Breast epithelium (tissue), 4 donors: ENCODE data around the gene PPFIA3. TPM values are rescaled to one million over a fixed set of nuclear protein-coding genes. Genes with fewer than 3 reads are reported as not detected.

Experiments used
- DNase-seq, 2 donors: peaks; one replicate each; pipeline ENCODE4 v3.0.0-alpha.2; 2019; ENCODE audit warnings: low spot score in 2 of 2
- H3K27ac ChIP-seq, 2 donors: fragments of 200-600 bp; sonication (generic) in 1 of 2; one replicate each; pipeline ENCODE4 v1.5.1; 2016 to 2019; ENCODE audit warnings: mild to moderate bottlenecking in 1 of 2
- H3K27me3 ChIP-seq, 2 donors: fragments of 200-600 bp; sonication (generic) in 1 of 2; one replicate each; pipeline versions ENCODE4 v1.5.1 to v1.6.0; 2017 to 2019; ENCODE audit warnings: control low read depth in 1 of 2, mild to moderate bottlenecking in 1 of 2
- H3K36me3 ChIP-seq: fragments of 200-600 bp; one replicate; pipeline ENCODE4 v1.5.1; 2019
- H3K4me1 ChIP-seq, 2 donors: fragments of 200-600 bp; sonication (generic); one replicate each; pipeline ENCODE4 v1.5.1; 2016 to 2019; ENCODE audit warnings: control low read depth in 1 of 2
- H3K4me3 ChIP-seq, 3 donors: fragments of 200-600 bp; sonication (generic); 1 replicate in 2 of 3; 2 replicates in 1 of 3; pipeline ENCODE4 v1.5.1; 2016 to 2019; ENCODE audit warnings: mild to moderate bottlenecking in 3 of 3, moderate library complexity in 2 of 3
- H3K9me3 ChIP-seq, 2 donors: fragments of 200-600 bp; sonication (generic) in 1 of 2; one replicate each; pipeline ENCODE4 v1.5.1; 2016 to 2019; ENCODE audit warnings: control low read depth in 1 of 2
- CTCF ChIP-seq, 3 donors: fragments of 450-650 bp; IDR thresholded peaks; one replicate each; pipeline ENCODE4 v1.5.1; 2016 to 2017; ENCODE audit warnings: antibody characterized with exemption in 3 of 3, mild to moderate bottlenecking in 3 of 3, moderate library complexity in 3 of 3
- POLR2A ChIP-seq: fragments of 450-650 bp; IDR thresholded peaks from one replicate; pipeline ENCODE4 v1.6.1; 2016; ENCODE audit warnings: antibody characterized with exemption, mild to moderate bottlenecking, moderate library complexity
- POLR2AphosphoS5 ChIP-seq, 3 donors: sonication (generic); formaldehyde crosslinking; IDR thresholded peaks; one replicate each; pipeline ENCODE4 v1.6.1; 2017; ENCODE audit warnings: antibody characterized with exemption in 3 of 3
- intact Hi-C: fragments of 100-400 bp; cut with DNase I; formaldehyde crosslinking; loops from one replicate; pipeline ENCODE4 v1.15.1; 2023; ENCODE audit warnings: low total_unique reads
- total RNA-seq, 3 donors: library from RNA; depleted of rRNA; stranded (reverse); fragments of >200 nt; gene quantifications; one replicate each; pipeline ENCODE4 v1.1.0, GENCODE V29; 2016

The PPFIA3 gene
- total RNA-seq, 3 donors from 2014 or later = 3.4 to 6.2 (median 3.4) TPM

- H3K27me3 ChIP-seq = no peaks in the 10 kb centered on the region
- intact Hi-C loops = no loop called here
- TF ChIP-seq POLR2A (no peak), CTCF (IDR thresholded peaks at IDR 0.05) (no peak), POLR2AphosphoS5 (IDR thresholded peaks at IDR 0.05) (peak in 1 of 3 donors; percentile 10)
- no peaks in the 10 kb centered on the region for H3K9me3 ChIP-seq
- peak; percentile 76 to 88 for DNase-seq
- no peaks in the 10 kb centered on the region for H3K36me3 ChIP-seq
- H3K4me3 ChIP-seq = peak overlapping the region; percentile 68 to 81 (median 69)
- H3K27ac ChIP-seq = peak overlapping the region; percentile 60 to 91
- H3K4me1 ChIP-seq = peaks cover 7 to 16% of the 10 kb centered on the region in 2 donors
These were observed 31.0 kb downstream of the PPFIA3 start for GRCh38 chr19:49150106-49150943.

- Histone ChIP-seq H3K27ac (peak overlapping the region; percentile 60 to 91), H3K4me1 (peaks cover 7 to 11% of the 10 kb centered on the region in 2 donors), H3K27me3 (no peaks in the 10 kb centered on the region), H3K9me3 (no peaks in the 10 kb centered on the region), H3K36me3 (no peaks in the 10 kb centered on the region), H3K4me3 (peak overlapping the region; percentile 68 to 81 (median 69))
- intact Hi-C loops = no loop called here
- DNase-seq = no peak
- TF ChIP-seq CTCF (IDR thresholded peaks at IDR 0.05) = no peak
- no peak for TF ChIP-seq POLR2AphosphoS5 (IDR thresholded peaks at IDR 0.05)
- TF ChIP-seq POLR2A = no peak
These were observed 31.6 kb downstream of the PPFIA3 start for GRCh38 chr19:49150944-49151243.

- H3K4me3 ChIP-seq = peak overlapping the region; percentile 68 to 81 (median 69)
- peaks cover 5 to 9% of the 10 kb centered on the region in 2 donors for H3K4me1 ChIP-seq
- no peaks in the 10 kb centered on the region for H3K36me3 ChIP-seq
- no peak for TF ChIP-seq CTCF (IDR thresholded peaks at IDR 0.05)
- intact Hi-C loops = loop anchor here (1.0 kb wide), 1 partner anchor 61 kb away; no protein-coding TSS in a partner anchor
- no peaks in the 10 kb centered on the region for H3K9me3 ChIP-seq
- H3K27ac ChIP-seq = peak overlapping the region; percentile 60 to 91
- no peaks in the 10 kb centered on the region for H3K27me3 ChIP-seq
- peak; percentile 93 to 98 for DNase-seq
These were observed 32.1 kb downstream of the PPFIA3 start for GRCh38 chr19:49151267-49152118.

- H3K4me3 ChIP-seq = peak overlapping the region in 1 of 3 donors; percentile 81
- H3K36me3 ChIP-seq = no peaks in the 10 kb centered on the region
- no peak for DNase-seq
- H3K4me1 ChIP-seq = peaks cover 5 to 9% of the 10 kb centered on the region in 2 donors
- H3K27ac ChIP-seq = peak overlapping the region in 1 of 2 donors; percentile 60
- intact Hi-C loops = loop anchor here (1.0 kb wide), 1 partner anchor 62 kb away; no protein-coding TSS in a partner anchor
- TF ChIP-seq CTCF (IDR thresholded peaks at IDR 0.05) (no peak), POLR2A (no peak), POLR2AphosphoS5 (IDR thresholded peaks at IDR 0.05) (no peak)
- H3K27me3 ChIP-seq = no peaks in the 10 kb centered on the region
- no peaks in the 10 kb centered on the region for H3K9me3 ChIP-seq
These were observed 32.8 kb downstream of the PPFIA3 start for GRCh38 chr19:49152119-49152550.
